HepG2 (cell line): ENCODE results near the gene ASPHD1. TPM values are rescaled to one million over a fixed set of nuclear protein-coding genes. Genes with fewer than 3 reads are reported as not detected.

ENCODE experiments used
- GPN1 ChIP-seq: sonication (generic); formaldehyde crosslinking; IDR thresholded peaks from 2 replicates; pipeline ENCODE4 v1.5.1; 2020; ENCODE audit warnings: missing genetic modification reagents, borderline replicate concordance
- MIXL1 ChIP-seq: IDR thresholded peaks from 2 replicates; pipeline ENCODE4 v1.6.1; 2016
- MLLT10 ChIP-seq: sonication (generic); formaldehyde crosslinking; IDR thresholded peaks from 2 replicates; pipeline ENCODE4 v1.4.0; 2020; ENCODE audit warnings: missing genetic modification reagents
- NFIC ChIP-seq: IDR thresholded peaks from 2 replicates; pipeline ENCODE4 v1.6.1; 2012; ENCODE audit warnings: mild to moderate bottlenecking, low read length, inconsistent platforms
- PCBP1 ChIP-seq: fragments of 200-400 bp; formaldehyde crosslinking; IDR thresholded peaks from 2 replicates; pipeline ENCODE4 v1.6.1; 2017; ENCODE audit warnings: mild to moderate bottlenecking, low read depth, low read length, borderline replicate concordance
- RARA ChIP-seq: IDR thresholded peaks from 2 replicates; pipeline ENCODE4 v1.6.1; 2016; ENCODE audit warnings: missing genetic modification reagents, missing compliant biosample characterization
- REST ChIP-seq, 2 experiments: IDR thresholded peaks; 2 replicates each; pipeline ENCODE4 v1.6.1; 2011 to 2012; ENCODE audit warnings: low read length in 2 of 2, borderline replicate concordance in 1 of 2, low read depth in 1 of 2, mild to moderate bottlenecking in 1 of 2, moderate library complexity in 1 of 2
- XBP1 ChIP-seq: sonication (generic); formaldehyde crosslinking; IDR thresholded peaks from 2 replicates; pipeline ENCODE4 v1.5.0; 2020; ENCODE audit warnings: missing genetic modification reagents
- YY1 ChIP-seq: IDR thresholded peaks from 2 replicates; pipeline ENCODE4 v1.6.1; 2011; ENCODE audit warnings: low read length, low read depth, moderate library complexity, mild to moderate bottlenecking; ENCODE audit not compliant: insufficient read depth, insufficient replicate concordance
- ZBTB40 ChIP-seq, 2 experiments: fragments of 450-650 bp in 1 of 2; sonication (generic) in 1 of 2; formaldehyde crosslinking in 1 of 2; IDR thresholded peaks; 2 replicates each; pipeline versions ENCODE4 v1.6.1 to v1.8.0; 2016 to 2022; ENCODE audit warnings: antibody characterized with exemption in 1 of 2, mild to moderate bottlenecking in 1 of 2, missing genetic modification reagents in 1 of 2
- ZNF251 ChIP-seq: sonication (generic); formaldehyde crosslinking; IDR thresholded peaks from 2 replicates; pipeline ENCODE4 v1.9.0; 2021; ENCODE audit warnings: mild to moderate bottlenecking, missing genetic modification reagents
- ZNF605 ChIP-seq: sonication (generic); formaldehyde crosslinking; IDR thresholded peaks from 2 replicates; pipeline ENCODE4 v1.8.0; 2022; ENCODE audit warnings: mild to moderate bottlenecking, missing genetic modification reagents
- ZNF782 ChIP-seq: sonication (generic); formaldehyde crosslinking; IDR thresholded peaks from 2 replicates; pipeline ENCODE4 v1.4.0; 2020; ENCODE audit warnings: missing genetic modification reagents, mild to moderate bottlenecking, borderline replicate concordance
- ZSCAN21 ChIP-seq: sonication (generic); formaldehyde crosslinking; IDR thresholded peaks from 2 replicates; pipeline ENCODE4 v1.8.0; 2022; ENCODE audit warnings: mild to moderate bottlenecking, missing genetic modification reagents, moderate library complexity, borderline replicate concordance
- polyA plus RNA-seq, 8 experiments: library from polyadenylated mRNA; depleted of rRNA in 3 of 8; stranded (reverse) in 7 of 8; unstranded in 1 of 8; fragments of >200 nt; fragmentation: Illumina TruSeq in 4 of 8; extraction: Trizol in 4 of 8; gene quantifications; 2 replicates each; pipeline versions ENCODE4 v1.2.1 to v1.2.3, GENCODE V29; 2011 to 2016; ENCODE audit warnings: low read depth in 4 of 8, missing spikeins in 1 of 8, mixed read lengths in 1 of 8; ENCODE audit not compliant: insufficient read depth in 1 of 8
- total RNA-seq, 5 experiments: library from RNA; depleted of rRNA; stranded (reverse); fragments of >200 nt; fragmentation: Illumina TruSeq; extraction: Trizol; gene quantifications; 2 replicates each; pipeline ENCODE4 v1.2.3, GENCODE V29; 2016; ENCODE audit warnings: low read depth in 1 of 5

The ASPHD1 gene
- total and polyA plus RNA-seq, 2 of the 13 experiments (the other 11 are each of a cell fraction or from before 2014, with no cell fraction given), result 13.1 to 19.7 TPM

DNA sequence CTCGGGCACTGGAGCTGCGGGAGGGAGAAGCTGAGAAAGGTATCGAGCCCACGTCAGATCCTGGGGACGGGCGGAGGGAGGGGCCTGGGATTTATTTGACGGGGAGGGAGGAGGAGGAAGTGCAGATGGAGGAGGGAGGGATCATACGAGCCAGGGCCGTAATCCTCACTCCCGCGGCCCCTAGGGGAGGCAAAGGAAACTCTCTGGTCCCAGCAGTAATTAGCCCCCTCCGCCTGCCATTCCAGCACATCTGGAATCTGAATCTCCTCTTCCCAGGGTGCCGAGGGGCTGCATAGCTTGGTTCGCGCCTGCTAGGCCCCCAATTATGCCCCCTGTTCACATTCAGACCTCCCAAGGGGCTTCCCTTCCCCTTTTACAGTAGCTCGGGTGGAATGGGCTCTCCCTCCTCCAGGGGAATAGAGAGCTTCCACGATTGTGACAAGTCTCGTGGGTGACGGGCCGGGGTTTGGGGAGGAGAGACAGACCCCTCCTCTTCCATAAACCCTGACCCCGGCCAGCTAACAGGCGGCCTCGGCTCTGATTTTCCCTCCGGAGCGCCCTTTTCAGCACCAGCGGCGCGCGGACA is 679 bp upstream of the ASPHD1 start, which contains the start of gene SEZ6L2 (continued):
- TF ChIP-seq REST (IDR thresholded peaks at IDR 0.05; ENCODE audit: borderline replicate concordance in 1 of 2, low read depth in 1 of 2, low read length in 2 of 2), result peak; percentile 93 to 97; a peak in 3 of 4 replicates
- no peak for TF ChIP-seq YY1
- TF ChIP-seq RARA (CRISPR knock-in tag), result peak; percentile 69
- no peak for TF ChIP-seq MLLT10
- no peak for TF ChIP-seq ZNF251 (CRISPR knock-in tag)
- TF ChIP-seq ZSCAN21, result no peak; the same call in 1 of the 2 replicates
- TF ChIP-seq ZNF782 (CRISPR knock-in tag), result 0 out of 2 replicates have a peak, but pooled peaks have one; percentile 17
- peak; percentile 91 for TF ChIP-seq ZNF605
- no peak; the same call in 1 of the 2 replicates for TF ChIP-seq MIXL1 (CRISPR knock-in tag)
- TF ChIP-seq GPN1 (CRISPR knock-in tag), result peak; percentile 96
- peak; percentile 74; the same call in 1 of the 2 replicates for TF ChIP-seq PCBP1
- TF ChIP-seq XBP1 (CRISPR knock-in tag), result 0 out of 2 replicates have a peak, but pooled peaks have one; percentile 92
- TF ChIP-seq NFIC, result no peak
- TF ChIP-seq ZBTB40 (IDR thresholded peaks at IDR 0.05), result no peak
- no peak for TF ChIP-seq ZBTB40 (CRISPR knock-in tag; IDR thresholded peaks at IDR 0.05)
